DND-41 (cell line): ENCODE results near the gene TSPO.

Experiments used
- ATAC-seq: fragments of 200-7000 bp; cut with Tn5 transposase; 3 replicates; pipeline ENCODE4 v1.9.1; 2021; ENCODE audit warnings: low read depth; ENCODE audit not compliant: insufficient read depth
- DNase-seq: peaks from one replicate; pipeline ENCODE4 v3.0.0-alpha.2; 2020
- H2AFZ ChIP-seq: 2 replicates; pipeline ENCODE4 v1.6.0; 2012; ENCODE audit warnings: low read depth, low read length
- H3K27ac ChIP-seq: 2 replicates; pipeline ENCODE4 v1.5.1; 2012; ENCODE audit warnings: low read length, inconsistent platforms
- H3K27me3 ChIP-seq: fragments of 200-600 bp; sonication (generic); 2 replicates; pipeline ENCODE4 v1.6.0; 2012; ENCODE audit warnings: low read length, mild to moderate bottlenecking, inconsistent platforms; ENCODE audit not compliant: insufficient read depth, poor library complexity
- H3K36me3 ChIP-seq: 2 replicates; pipeline ENCODE4 v1.5.1; 2012; ENCODE audit warnings: low read length, inconsistent platforms; ENCODE audit not compliant: insufficient read depth
- H3K4me1 ChIP-seq: 2 replicates; pipeline ENCODE4 v1.5.1; 2012; ENCODE audit warnings: mild to moderate bottlenecking, low read length; ENCODE audit not compliant: insufficient read depth
- H3K4me2 ChIP-seq: 2 replicates; pipeline ENCODE4 v1.6.0; 2012; ENCODE audit warnings: mild to moderate bottlenecking, moderate library complexity, low read length, inconsistent platforms; ENCODE audit not compliant: insufficient read depth
- H3K4me3 ChIP-seq, 2 experiments: fragments of 200-600 bp in 1 of 2; shearing (Covaris generic) in 1 of 2; 2 replicates each; pipeline ENCODE4 v1.5.1; 2012 to 2016; ENCODE audit warnings: inconsistent platforms in 2 of 2, low read length in 2 of 2, mild to moderate bottlenecking in 2 of 2, low read depth in 1 of 2, moderate library complexity in 1 of 2
- H3K79me2 ChIP-seq: 2 replicates; pipeline ENCODE4 v1.6.0; 2012; ENCODE audit warnings: low read length, inconsistent platforms; ENCODE audit not compliant: insufficient read depth
- H3K9ac ChIP-seq: 2 replicates; pipeline ENCODE4 v1.6.0; 2012; ENCODE audit warnings: low read depth, mild to moderate bottlenecking, inconsistent platforms, low read length, moderate library complexity
- H3K9me3 ChIP-seq: 2 replicates; pipeline ENCODE4 v1.5.1; 2012; ENCODE audit warnings: low read length, moderate library complexity, mild to moderate bottlenecking, inconsistent platforms; ENCODE audit not compliant: insufficient read depth, severe bottlenecking
- H4K20me1 ChIP-seq: 2 replicates; pipeline ENCODE4 v1.6.0; 2012; ENCODE audit warnings: low read length; ENCODE audit not compliant: insufficient read depth
- CTCF ChIP-seq: IDR thresholded peaks from 2 replicates; pipeline ENCODE4 v1.5.1; 2012; ENCODE audit warnings: borderline replicate concordance, low read length, moderate library complexity, mild to moderate bottlenecking; ENCODE audit not compliant: poor library complexity, severe bottlenecking; ENCODE audit errors: extremely low read depth
- EZH2 ChIP-seq: IDR thresholded peaks from 3 replicates; pipeline ENCODE4 v1.6.1; 2012; ENCODE audit warnings: borderline replicate concordance, low read depth, mild to moderate bottlenecking, moderate library complexity, low read length, inconsistent platforms; ENCODE audit not compliant: severe bottlenecking

Gene TSPO

GRCh38 chr22:43171607-43172006 lies 20.2 kb downstream of the TSPO start:
- no peak overlapping the region for H3K9ac ChIP-seq
- no peak overlapping the region for H3K4me3 ChIP-seq
- H3K27me3 ChIP-seq: no peaks in the 10 kb centered on the region
- no peak overlapping the region for H2AFZ ChIP-seq
- H3K27ac ChIP-seq: no peak overlapping the region
- no peak for ATAC-seq
- peaks cover 85% of the 10 kb centered on the region for H3K36me3 ChIP-seq
- H3K4me1 ChIP-seq: no peaks in the 10 kb centered on the region
- H4K20me1 ChIP-seq: peaks cover 18% of the 10 kb centered on the region; the same call in 1 of the 2 replicates
- H3K79me2 ChIP-seq: no peaks in the 10 kb centered on the region
- H3K4me2 ChIP-seq: no peak overlapping the region
- no peak for DNase-seq
- no peaks in the 10 kb centered on the region for H3K9me3 ChIP-seq
- TF ChIP-seq CTCF: no peak
- no peak for TF ChIP-seq EZH2

DNA sequence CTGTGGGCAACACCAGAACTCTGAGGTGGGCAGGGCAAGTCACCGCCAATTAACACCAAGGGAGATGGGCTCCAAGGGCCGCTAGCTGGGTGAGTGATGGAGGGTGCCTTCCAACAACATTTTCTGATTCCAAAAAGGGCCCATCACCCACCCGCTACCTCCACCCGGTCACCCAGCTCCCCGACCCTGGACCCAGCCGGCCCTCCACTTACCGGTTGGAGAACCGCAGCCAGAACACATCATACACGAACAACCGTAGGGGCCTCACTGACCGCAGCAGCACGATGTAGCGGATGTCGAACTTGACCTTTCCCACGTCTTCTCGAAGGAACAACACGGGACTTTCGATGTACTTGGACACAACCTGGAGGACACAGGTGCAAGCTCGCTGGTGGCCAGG lies 20.8 kb downstream of the TSPO start:
- Histone ChIP-seq H3K79me2 (no peaks in the 10 kb centered on the region), H3K27ac (no peak overlapping the region), H3K36me3 (peaks cover 85% of the 10 kb centered on the region), H3K9ac (no peak overlapping the region), H3K27me3 (no peaks in the 10 kb centered on the region), H2AFZ (no peak overlapping the region), H3K4me3 (no peak overlapping the region), H3K4me1 (no peaks in the 10 kb centered on the region), H3K4me2 (no peak overlapping the region), H3K9me3 (no peaks in the 10 kb centered on the region), H4K20me1 (peaks cover 18% of the 10 kb centered on the region; the same call in 1 of the 2 replicates)
- no peak for DNase-seq
- TF ChIP-seq CTCF (no peak), EZH2 (no peak)
- ATAC-seq: no peak

- Histone ChIP-seq H3K36me3 (peaks cover 83% of the 10 kb centered on the region), H3K4me1 (no peaks in the 10 kb centered on the region), H3K27ac (no peak overlapping the region), H2AFZ (no peak overlapping the region), H3K27me3 (no peaks in the 10 kb centered on the region), H3K79me2 (no peaks in the 10 kb centered on the region), H3K4me2 (no peak overlapping the region), H3K9ac (no peak overlapping the region), H3K4me3 (no peak overlapping the region), H3K9me3 (no peaks in the 10 kb centered on the region), H4K20me1 (peaks cover 10% of the 10 kb centered on the region)
- no peak for DNase-seq
- TF ChIP-seq CTCF (no peak), EZH2 (no peak)
- no peak for ATAC-seq
These were observed 22.2 kb downstream of the TSPO start for GRCh38 chr22:43173566-43173965.
